ENCODE results near the gene TPRG1.
"Not testable (repeated sequence)": the region's sequence is repeated elsewhere in the genome, so short reads cannot be mapped to it uniquely, and the experiment has no call there.

The TPRG1 gene

GRCh38 chr3:189316296-189317019 is 144.7 kb downstream of the TPRG1 start:
- DNase-seq (ENCODE audit: low spot score): no peak

- DNase-seq (ENCODE audit: low spot score): no peak
Measured at GRCh38 chr3:189317911-189318310, 146.1 kb downstream of the TPRG1 start.

DNA sequence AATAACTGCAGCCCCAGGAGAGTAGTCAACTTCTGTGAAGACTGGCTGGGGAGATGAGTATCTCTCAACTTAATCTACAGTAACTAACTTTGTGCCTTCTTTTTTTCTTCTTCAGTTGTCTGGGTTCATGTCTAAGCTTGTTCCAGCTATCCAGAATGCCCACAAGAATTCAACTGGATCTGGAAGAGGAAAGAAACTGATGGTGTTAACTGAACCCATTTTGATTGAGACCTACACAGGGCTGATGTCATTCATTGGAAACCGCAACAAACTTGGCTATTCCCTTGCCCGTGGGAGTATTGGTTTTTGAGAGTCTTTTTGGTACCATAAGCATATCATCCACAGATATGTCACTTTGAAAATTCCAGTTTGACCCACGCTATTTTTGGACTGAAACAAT is 148.7 kb downstream of the TPRG1 start:
- DNase-seq (ENCODE audit: low spot score): no peak

DNA sequence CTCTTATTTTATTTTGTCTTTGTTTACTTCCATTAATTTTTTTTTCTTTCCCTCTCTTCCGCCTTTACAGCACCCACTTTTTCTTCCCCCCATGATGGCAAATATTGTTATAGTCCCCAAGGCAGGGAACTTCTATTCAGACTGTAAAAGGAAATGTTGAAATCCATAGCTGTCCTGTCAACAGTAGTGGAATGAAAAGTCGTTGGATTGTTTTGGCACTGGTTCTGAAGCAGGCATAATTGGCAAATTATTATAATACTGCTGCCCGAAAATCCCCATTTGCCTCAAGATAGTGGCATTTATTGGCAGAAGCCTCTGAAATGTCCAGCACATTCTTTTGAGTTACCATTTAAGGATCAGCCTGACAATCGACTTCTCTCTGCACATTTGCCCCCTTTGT is 150.6 kb downstream of the TPRG1 start:
- no peak for DNase-seq (ENCODE audit: low spot score)

DNA sequence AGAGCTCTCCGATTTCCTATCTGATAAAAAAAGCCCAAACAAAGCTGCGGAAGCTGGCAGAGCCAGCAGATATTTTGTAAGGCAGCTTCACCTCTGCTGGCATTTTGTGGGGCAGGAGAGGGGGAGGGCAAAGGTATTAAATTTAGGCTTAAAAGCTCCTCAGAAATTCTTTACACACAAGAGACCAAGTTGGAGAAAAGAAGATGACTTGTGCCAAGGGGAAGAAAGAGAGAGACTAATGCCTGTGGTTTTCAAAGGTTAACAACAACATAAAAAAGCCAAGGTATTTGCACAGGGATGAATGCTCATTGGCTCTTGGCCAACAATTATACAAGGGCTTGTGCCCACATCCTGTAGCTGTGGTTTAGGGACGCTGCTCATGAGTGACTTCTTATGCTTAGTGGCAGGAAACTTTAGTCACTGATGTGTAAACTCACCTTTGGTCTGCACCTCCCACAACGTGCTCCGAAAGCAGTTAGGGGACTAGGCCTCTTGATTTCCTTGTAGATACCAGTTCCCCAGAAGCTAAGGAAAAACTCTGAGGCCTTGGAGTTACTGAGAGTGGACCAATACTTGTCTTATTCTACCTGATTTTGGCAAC is 152.9 kb downstream of the TPRG1 start:
- DNase-seq (ENCODE audit: low spot score): no peak

DNA sequence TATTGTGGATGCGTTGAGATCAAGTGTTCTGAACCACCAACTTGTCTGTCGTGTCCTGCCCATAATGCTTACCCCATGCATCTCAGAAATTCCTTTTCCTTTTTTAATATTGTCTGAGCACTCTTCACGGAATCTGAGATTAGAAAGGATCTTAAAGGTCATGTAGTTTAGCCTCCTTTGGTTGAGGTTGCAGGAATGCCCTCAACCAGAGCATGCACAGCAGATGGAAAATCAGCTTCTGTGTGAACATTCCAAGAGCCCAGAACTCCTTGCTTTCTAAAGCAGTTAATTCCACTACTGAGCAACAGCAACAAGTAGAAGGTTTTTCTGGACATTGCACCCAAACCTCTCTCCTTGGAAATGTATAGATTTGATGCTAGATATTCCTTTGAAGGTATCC is 153.7 kb downstream of the TPRG1 start:
- no peak for DNase-seq (ENCODE audit: low spot score)

DNA sequence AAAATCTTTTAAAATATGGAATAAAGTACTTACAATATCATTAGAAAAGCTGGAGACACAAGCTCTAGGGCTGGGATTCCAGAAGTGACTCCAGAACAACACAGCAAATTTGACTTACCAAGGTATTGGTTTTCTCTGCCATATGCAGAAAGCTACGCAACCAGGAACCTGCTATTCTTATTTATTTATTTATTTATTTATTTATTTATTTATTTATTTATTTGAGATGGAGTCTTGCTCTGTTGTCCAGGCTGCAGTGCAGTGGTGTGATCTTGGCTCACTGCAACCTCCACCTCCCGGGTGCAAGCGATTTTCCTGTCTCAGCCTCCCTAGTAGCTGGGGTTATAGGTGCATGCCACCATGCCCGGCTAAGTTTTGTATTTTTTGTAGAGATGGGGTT is 157.9 kb downstream of the TPRG1 start:
- not testable (repeated sequence) for DNase-seq (ENCODE audit: low spot score)

- no peak for DNase-seq (ENCODE audit: low spot score)
Measured at GRCh38 chr3:189330066-189330465, 158.3 kb downstream of the TPRG1 start.

GRCh38 chr3:189331002-189331418 is 159.2 kb downstream of the TPRG1 start:
- no peak for DNase-seq (ENCODE audit: low spot score)

GRCh38 chr3:189334064-189334920 is 162.5 kb downstream of the TPRG1 start:
- DNase-seq (ENCODE audit: low spot score): no peak

DNA sequence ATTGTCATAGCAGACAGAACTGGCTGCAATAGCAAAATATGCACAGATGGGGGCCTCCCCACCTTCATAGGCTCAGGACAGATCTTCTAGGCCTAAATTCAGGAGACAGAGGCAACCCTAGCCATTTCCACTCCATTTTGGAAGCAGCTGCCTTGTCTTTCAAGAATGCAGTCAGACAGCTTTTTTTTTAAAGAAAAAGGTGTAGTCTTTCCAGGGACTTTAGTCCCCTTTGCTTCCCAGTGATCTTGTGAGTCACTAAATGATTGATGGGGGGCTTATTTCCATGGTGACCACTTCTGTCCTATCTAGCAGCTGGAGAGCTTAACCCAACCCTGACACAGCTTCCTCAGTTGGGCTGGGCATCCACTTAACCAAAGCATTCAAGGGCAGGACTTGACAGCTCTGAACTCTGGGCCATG is 165.9 kb downstream of the TPRG1 start:
- DNase-seq (ENCODE audit: low spot score): no peak

DNA sequence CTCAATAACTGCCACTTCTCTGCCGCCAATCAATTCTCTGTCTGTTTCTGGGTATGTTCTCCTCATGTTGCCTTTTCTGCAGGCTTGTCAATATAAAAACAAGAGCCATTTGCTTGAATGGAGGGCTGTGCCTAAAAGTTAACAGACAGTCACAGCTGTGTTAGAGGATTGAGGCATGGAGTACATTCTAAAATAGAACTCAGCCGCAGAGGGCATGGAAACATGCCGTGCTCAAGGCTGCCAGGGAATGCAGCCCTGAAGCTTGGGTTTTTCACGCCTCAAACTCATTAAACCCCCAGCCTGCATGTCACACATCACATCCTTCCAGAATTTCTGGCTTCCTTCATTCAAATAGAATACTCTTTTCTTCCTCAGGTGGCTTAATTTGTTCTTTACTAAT is 166.6 kb downstream of the TPRG1 start:
- DNase-seq (ENCODE audit: low spot score): no peak

- DNase-seq (ENCODE audit: low spot score): no peak
Measured at GRCh38 chr3:189339996-189340395, 168.2 kb downstream of the TPRG1 start.

DNA sequence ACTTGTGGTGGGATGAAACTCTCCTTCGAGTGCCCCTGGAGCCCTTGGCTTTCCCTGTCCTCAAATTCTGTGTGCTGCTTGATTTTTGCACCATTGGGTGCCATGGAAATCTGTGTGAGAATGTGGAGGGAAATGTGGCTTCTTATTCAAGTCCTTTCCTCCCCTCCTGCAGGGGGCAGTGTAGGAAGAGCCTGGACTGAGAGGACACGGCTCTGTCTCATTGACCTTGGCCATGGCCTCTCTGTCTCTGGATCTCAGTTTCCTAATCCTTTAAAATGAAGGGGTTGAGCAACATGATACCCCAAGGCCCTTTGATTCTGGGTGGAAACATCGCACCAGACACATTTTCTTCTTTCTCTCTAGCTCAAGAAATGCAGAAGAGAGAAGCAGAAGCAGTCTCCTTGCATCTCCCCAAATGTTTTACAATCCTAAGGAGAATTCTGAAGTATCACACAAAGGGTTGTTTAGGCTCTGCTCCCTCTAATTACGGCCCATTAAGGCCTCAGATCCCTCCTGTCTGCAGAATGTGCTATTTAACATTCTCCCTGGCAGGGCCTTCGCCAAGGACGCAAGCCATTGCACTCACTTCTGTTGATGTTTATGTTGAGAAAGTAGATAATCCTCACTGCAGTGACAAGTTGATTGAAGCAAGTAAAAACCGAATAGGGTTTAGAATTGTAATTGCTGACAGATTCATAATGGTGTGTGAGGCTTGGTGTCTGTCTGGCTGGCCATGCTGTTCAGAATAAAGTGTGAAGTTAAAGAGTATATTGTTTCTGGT is 169.1 kb downstream of the TPRG1 start:
- no peak for DNase-seq (ENCODE audit: low spot score)

DNA sequence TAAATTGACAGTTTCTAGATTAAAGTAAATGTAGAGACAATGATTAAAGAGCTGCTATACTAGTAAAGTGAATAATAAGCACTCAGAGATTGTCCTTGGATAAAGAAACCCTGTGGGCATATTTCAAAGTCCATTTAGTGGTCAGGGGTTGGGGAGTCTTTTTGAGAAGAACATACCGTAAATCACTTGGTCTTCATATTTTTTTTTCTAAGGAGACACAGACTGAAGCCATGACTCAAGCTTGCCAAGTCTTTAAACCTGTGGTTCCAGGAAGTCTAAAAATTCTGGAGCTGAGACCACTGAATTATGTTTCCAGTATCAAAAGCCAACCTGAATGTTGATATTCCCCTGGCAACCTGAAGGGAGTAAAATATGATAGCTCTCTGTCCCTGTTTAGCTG is 171.0 kb downstream of the TPRG1 start:
- DNase-seq (ENCODE audit: low spot score): no peak

DNA sequence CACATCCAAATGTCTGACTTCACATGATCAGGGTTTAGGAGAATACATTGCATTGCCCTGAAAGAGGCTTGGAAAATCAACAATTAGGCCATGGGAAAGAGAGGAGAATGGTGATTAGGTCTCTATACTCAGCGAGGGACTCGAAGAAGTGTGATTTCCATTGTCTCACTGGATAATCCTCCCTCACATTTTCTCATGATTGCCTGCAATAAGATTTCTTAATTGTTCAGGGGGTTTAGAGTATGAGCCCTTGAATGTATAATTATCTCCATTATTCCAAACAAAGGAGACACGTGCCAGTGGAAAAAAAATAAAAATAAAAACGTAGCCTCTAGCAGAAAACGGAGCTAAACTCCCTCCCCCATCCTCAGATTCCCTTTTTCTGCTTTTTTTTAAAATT is 173.2 kb downstream of the TPRG1 start:
- DNase-seq (ENCODE audit: low spot score): no peak

- DNase-seq (ENCODE audit: low spot score): no peak
Measured at GRCh38 chr3:189349772-189350171, 178.0 kb downstream of the TPRG1 start.

GRCh38 chr3:189353318-189353965 is 181.7 kb downstream of the TPRG1 start:
- DNase-seq (ENCODE audit: low spot score): no peak

DNA sequence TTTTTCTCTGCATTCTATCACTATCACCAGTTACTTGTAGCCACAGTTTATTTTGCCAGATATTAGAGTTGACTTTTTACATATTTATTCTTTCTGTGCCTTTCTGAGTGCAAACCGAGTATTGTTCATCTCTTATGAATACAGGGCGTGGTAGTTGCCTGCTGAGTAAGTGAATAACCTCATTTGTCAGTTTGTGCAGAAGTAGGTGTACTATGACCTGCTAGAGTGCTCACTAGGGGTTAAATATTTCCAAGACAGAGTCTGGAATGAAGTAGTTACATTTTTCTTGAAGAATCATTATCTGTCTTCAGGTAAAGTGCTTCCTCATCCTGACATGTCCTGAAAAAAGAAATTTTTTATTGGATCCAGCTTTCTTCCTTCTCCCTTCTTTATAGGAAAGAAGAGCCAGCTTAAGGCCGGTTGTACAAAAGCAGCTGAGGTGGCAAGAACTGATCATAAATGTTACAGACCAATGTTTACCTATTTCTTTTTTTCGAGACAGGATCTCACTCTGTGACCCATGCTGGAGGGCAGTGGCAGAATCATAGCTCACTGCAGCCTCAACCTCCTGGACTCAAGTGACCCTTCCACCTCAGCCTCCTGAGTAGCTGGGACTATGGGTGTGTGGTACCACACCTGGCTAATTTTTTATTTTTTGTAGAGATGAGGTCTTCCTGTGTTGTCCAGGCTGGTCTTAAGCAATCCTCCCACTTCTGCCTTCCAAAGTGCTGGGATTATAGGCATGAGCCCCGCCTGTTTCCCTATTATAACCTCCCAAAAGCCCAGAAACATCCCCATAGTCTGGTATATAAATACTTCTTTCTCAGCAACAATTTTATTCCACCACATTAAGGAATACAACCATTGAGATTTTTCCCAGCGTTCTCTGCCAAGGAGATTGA is 182.5 kb downstream of the TPRG1 start:
- no peak for DNase-seq (ENCODE audit: low spot score)

- DNase-seq (ENCODE audit: low spot score): no peak
Measured at GRCh38 chr3:189355115-189355480, 183.3 kb downstream of the TPRG1 start.
